Spleen (tissue), 11 donors: ENCODE data around the gene ZNRD2. TPM values are rescaled to one million over a fixed set of nuclear protein-coding genes. Genes with fewer than 3 reads are reported as not detected.

ENCODE experiments used
- DNase-seq: peaks from one replicate; pipeline ENCODE4 v3.0.0-alpha.2; 2020
- H3K27ac ChIP-seq, 8 donors: fragments of 200-600 bp; sonication (generic) in 7 of 8; 1 replicate in 4 of 8; 2 replicates in 4 of 8; pipeline versions ENCODE4 v1.5.0 to v1.8.0; 2016 to 2021; ENCODE audit warnings: inconsistent platforms in 4 of 8, mild to moderate bottlenecking in 4 of 8, moderate library complexity in 1 of 8
- H3K27me3 ChIP-seq, 7 donors: fragments of 200-600 bp; sonication (generic) in 6 of 7; replicated peaks in 1 of 7; 1 replicate in 4 of 7; 2 replicates in 3 of 7; pipeline versions ENCODE4 v1.5.0 to v1.8.0; 2016 to 2021; ENCODE audit warnings: inconsistent platforms in 3 of 7, mild to moderate bottlenecking in 1 of 7
- H3K36me3 ChIP-seq, 6 donors: fragments of 200-600 bp; sonication (generic) in 5 of 6; 1 replicate in 4 of 6; 2 replicates in 2 of 6; pipeline versions ENCODE4 v1.5.0 to v1.8.0; 2016 to 2021; ENCODE audit warnings: inconsistent platforms in 2 of 6
- H3K4me1 ChIP-seq, 6 donors: fragments of 200-600 bp; sonication (generic) in 5 of 6; 1 replicate in 3 of 6; 2 replicates in 3 of 6; pipeline versions ENCODE4 v1.5.0 to v1.8.0; 2016 to 2021; ENCODE audit warnings: inconsistent platforms in 3 of 6
- H3K4me3 ChIP-seq, 8 donors: fragments of 200-600 bp; sonication (generic) in 7 of 8; 1 replicate in 4 of 8; 2 replicates in 4 of 8; pipeline versions ENCODE4 v1.5.0 to v1.8.0; 2016 to 2021; ENCODE audit warnings: inconsistent platforms in 4 of 8, mild to moderate bottlenecking in 4 of 8, moderate library complexity in 2 of 8
- H3K9me3 ChIP-seq, 8 donors: fragments of 200-600 bp; sonication (generic) in 7 of 8; 1 replicate in 4 of 8; 2 replicates in 4 of 8; pipeline versions ENCODE4 v1.5.0 to v1.8.0; 2016 to 2021; ENCODE audit warnings: inconsistent platforms in 4 of 8
- POLR2A ChIP-seq, 3 donors: fragments of 450-650 bp; IDR thresholded peaks; one replicate each; pipeline ENCODE4 v1.5.1; 2017; ENCODE audit warnings: antibody characterized with exemption in 3 of 3, mild to moderate bottlenecking in 1 of 3
- POLR2AphosphoS5 ChIP-seq, 3 donors: sonication (generic); formaldehyde crosslinking; IDR thresholded peaks; one replicate each; pipeline ENCODE4 v1.5.1; 2017; ENCODE audit warnings: antibody characterized with exemption in 3 of 3
- WGBS, 5 donors: extraction: QIAGEN DNeasy Blood & Tissue Kit in 3 of 5; methylation state at CpG; one replicate each; pipeline versions ENCODE4 v1.1.5 to v1.1.7; 2013 to 2018; 5-methylcytosine and 5-hydroxymethylcytosine counted together
- intact Hi-C: fragments of 100-400 bp; cut with DNase I; formaldehyde crosslinking; loops from one replicate; pipeline ENCODE4 v1.15.0; 2023; ENCODE audit warnings: low total_unique reads
- polyA plus RNA-seq, 3 donors: library from polyadenylated mRNA; stranded (reverse); fragments of 200-250 nt; gene quantifications; one replicate each; pipeline ENCODE4 v1.2.1, GENCODE V29; 2013
- total RNA-seq, 7 donors: library from RNA; depleted of rRNA in 3 of 7; stranded (reverse); fragments of >200 nt in 3 of 7; fragmentation: NEBNext Ultra II Directional in 4 of 7; extraction: Animal tissue kit (Norgen Biotek cat#: 25700) in 4 of 7; gene quantifications; one replicate each; pipeline versions ENCODE4 v1.1.0 to v1.2.1, GENCODE V29; 2016 to 2021
- TF ChIP-seq, protein P1 (sequence below), 11 experiments: fragments of 200-600 bp in 7 of 11; fragments of 450-650 bp in 4 of 11; sonication (generic) in 4 of 11; IDR thresholded peaks in 8 of 11; conservative IDR thresholded peaks in 3 of 11; 1 replicate in 7 of 11; 2 replicates in 4 of 11; pipeline versions ENCODE4 v1.4.0 to v1.8.0; 2016 to 2021; ENCODE audit warnings: antibody characterized with exemption in 11 of 11, inconsistent platforms in 4 of 11, mild to moderate bottlenecking in 1 of 11
- donor health status: healthy with polysubstance abuse.
- donor health status: DM: no; HTN: no; CAD: no; lungs with moderate emphysema.
- donor health status: DM: no; HTN: no; CAD: no.
- donor health status: Bipolar disorder and iron deficiency.
- donor health status: healthy.
- donor health status: DM: no; HTN: no; CAD: no.
- donor health status: DM: yes; HTN: yes; CAD: no.

Gene ZNRD2
- total and polyA plus RNA-seq, 10 donors = 20.9 to 68.8 (median 38.4) TPM

- H3K4me1 ChIP-seq = peaks cover 22 to 67% (median 41%) of the 10 kb centered on the region in 6 donors
- peak; percentile 78 for DNase-seq
- TF ChIP-seq POLR2AphosphoS5 (IDR thresholded peaks at IDR 0.05) = peak in 1 of 3 donors; percentile 9
- TF ChIP-seq, protein P1, sequence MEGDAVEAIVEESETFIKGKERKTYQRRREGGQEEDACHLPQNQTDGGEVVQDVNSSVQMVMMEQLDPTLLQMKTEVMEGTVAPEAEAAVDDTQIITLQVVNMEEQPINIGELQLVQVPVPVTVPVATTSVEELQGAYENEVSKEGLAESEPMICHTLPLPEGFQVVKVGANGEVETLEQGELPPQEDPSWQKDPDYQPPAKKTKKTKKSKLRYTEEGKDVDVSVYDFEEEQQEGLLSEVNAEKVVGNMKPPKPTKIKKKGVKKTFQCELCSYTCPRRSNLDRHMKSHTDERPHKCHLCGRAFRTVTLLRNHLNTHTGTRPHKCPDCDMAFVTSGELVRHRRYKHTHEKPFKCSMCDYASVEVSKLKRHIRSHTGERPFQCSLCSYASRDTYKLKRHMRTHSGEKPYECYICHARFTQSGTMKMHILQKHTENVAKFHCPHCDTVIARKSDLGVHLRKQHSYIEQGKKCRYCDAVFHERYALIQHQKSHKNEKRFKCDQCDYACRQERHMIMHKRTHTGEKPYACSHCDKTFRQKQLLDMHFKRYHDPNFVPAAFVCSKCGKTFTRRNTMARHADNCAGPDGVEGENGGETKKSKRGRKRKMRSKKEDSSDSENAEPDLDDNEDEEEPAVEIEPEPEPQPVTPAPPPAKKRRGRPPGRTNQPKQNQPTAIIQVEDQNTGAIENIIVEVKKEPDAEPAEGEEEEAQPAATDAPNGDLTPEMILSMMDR (IDR thresholded peaks at IDR 0.05 in 8 of 11, conservative IDR thresholded peaks at IDR 0.05 in 3 of 11) = no peak
- no peak for TF ChIP-seq POLR2A (IDR thresholded peaks at IDR 0.05)
- intact Hi-C loops = no loop called here
- H3K27me3 ChIP-seq = no peaks in the 10 kb centered on the region
- peak overlapping the region in 6 of 8 donors; percentile 95 to 98 (median 96) for H3K4me3 ChIP-seq
- peaks cover 10 to 65% (median 54%) of the 10 kb centered on the region in 6 donors for H3K36me3 ChIP-seq
- 89 to 95% (median 90%) methylated on average over 15 to 17 of the region's 17 CpGs for WGBS, 5 donors
- no peaks in the 10 kb centered on the region for H3K9me3 ChIP-seq
- peak overlapping the region in 3 of 8 donors; percentile 98 to 99 (median 98) for H3K27ac ChIP-seq
Observed at GRCh38 chr11:65617136-65617850, 47.0 kb downstream of the ZNRD2 start.

DNA sequence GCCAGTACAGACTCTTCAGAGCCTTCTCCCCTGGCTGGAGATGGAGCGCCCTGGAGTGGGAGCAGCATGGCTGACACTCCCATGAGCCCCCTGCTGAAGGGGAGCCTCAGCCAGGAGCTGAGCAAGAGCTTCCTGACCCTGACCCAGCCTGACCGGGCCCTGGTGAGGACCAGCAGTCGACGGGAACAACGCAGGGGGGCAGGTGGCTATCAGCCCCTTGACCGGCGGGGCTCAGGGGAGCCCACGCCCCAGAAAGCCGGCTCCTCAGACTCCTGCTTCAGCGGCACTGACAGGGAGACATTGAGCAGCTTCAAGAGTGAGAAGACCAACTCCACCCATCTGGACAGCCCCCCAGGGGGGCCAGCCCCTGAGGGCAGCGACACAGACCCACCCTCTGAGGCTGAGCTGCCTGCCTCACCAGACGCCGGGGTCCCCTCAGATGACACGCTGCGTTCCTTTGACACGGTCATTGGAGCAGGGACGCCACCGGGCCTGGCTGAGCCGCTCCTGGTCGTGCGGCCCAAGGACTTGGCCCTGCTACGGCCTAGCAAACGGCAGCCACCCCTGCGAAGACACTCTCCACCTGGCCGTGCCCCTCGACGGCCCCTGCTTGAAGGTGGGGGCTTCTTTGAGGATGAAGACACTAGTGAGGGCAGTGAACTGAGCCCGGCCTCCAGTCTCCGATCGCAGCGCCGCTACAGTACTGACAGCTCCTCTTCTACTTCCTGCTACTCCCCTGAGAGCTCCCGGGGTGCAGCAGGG lies 47.9 kb downstream of the ZNRD2 start:
- Histone ChIP-seq H3K4me1 (peaks cover 14 to 59% (median 32%) of the 10 kb centered on the region in 6 donors), H3K36me3 (peaks cover 10 to 65% (median 59%) of the 10 kb centered on the region in 6 donors), H3K27me3 (no peaks in the 10 kb centered on the region), H3K4me3 (no peak overlapping the region), H3K27ac (no peak overlapping the region), H3K9me3 (no peaks in the 10 kb centered on the region)
- 93 to 97% (median 96%) methylated on average over 28 to 33 of the region's 33 CpGs for WGBS, 5 donors
- DNase-seq = peak; percentile 81
- intact Hi-C loops = no loop called here
- TF ChIP-seq, protein P1 (IDR thresholded peaks at IDR 0.05 in 8 of 11, conservative IDR thresholded peaks at IDR 0.05 in 3 of 11) = no peak
- TF ChIP-seq POLR2AphosphoS5 (IDR thresholded peaks at IDR 0.05) = peak in 1 of 3 donors; percentile 31
- no peak for TF ChIP-seq POLR2A (IDR thresholded peaks at IDR 0.05)

DNA sequence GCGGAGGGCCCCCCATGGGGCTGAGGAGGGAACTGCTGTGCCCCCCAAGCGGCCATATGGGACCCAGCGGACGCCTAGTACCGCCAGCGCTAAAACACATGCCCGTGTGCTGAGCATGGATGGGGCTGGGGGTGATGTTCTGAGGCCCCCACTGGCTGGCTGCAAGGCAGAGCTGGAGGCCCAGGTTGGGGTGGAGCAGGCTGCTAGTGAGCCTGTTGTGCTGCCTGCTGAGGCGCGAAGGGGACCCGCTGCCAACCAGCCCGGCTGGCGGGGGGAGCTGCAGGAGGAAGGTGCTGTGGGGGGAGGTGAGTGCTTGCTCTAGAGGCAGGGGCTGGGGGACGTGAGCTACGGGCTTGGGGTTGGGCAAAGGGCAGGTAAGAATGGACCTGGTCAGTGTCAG lies 48.5 kb downstream of the ZNRD2 start:
- Histone ChIP-seq H3K9me3 (no peaks in the 10 kb centered on the region), H3K27ac (no peak overlapping the region), H3K4me3 (no peak overlapping the region), H3K27me3 (no peaks in the 10 kb centered on the region), H3K4me1 (peaks cover 12 to 53% (median 29%) of the 10 kb centered on the region in 6 donors), H3K36me3 (peaks cover 10 to 70% (median 65%) of the 10 kb centered on the region in 6 donors)
- DNase-seq = peak; percentile 79
- TF ChIP-seq POLR2AphosphoS5 (IDR thresholded peaks at IDR 0.05) (no peak), POLR2A (IDR thresholded peaks at IDR 0.05) (no peak)
- TF ChIP-seq, protein P1 (IDR thresholded peaks at IDR 0.05 in 8 of 11, conservative IDR thresholded peaks at IDR 0.05 in 3 of 11) = no peak
- WGBS, 5 donors = 90 to 96% (median 94%) methylated on average over 14 of the region's 14 CpGs
- intact Hi-C loops = no loop called here
